Stomach smooth muscle (tissue), 2 donors: ENCODE results near the gene SLC33A1.
"Not testable (repeated sequence)": the region's sequence is repeated elsewhere in the genome, so short reads cannot be mapped to it uniquely, and the experiment has no call there.

Experiments used
- H3K27ac ChIP-seq: one replicate; pipeline ENCODE4 v1.7.0; 2013; ENCODE audit warnings: mild to moderate bottlenecking, low read length, inconsistent platforms
- H3K27me3 ChIP-seq, 2 donors: one replicate each; pipeline ENCODE4 v1.7.0; 2013; ENCODE audit warnings: low read length in 2 of 2; ENCODE audit not compliant: insufficient read depth in 2 of 2, control insufficient read depth in 1 of 2
- H3K36me3 ChIP-seq, 2 donors: one replicate each; pipeline ENCODE4 v1.7.0; 2013; ENCODE audit warnings: low read length in 2 of 2; ENCODE audit not compliant: control insufficient read depth in 2 of 2, insufficient read depth in 2 of 2
- H3K4me1 ChIP-seq: one replicate; pipeline ENCODE4 v1.7.0; 2013; ENCODE audit warnings: low read length; ENCODE audit not compliant: control insufficient read depth, insufficient read depth
- H3K4me3 ChIP-seq, 2 donors: one replicate each; pipeline ENCODE4 v1.7.0; 2013; ENCODE audit warnings: low read length in 2 of 2
- H3K9ac ChIP-seq, 2 donors: one replicate each; pipeline ENCODE4 v1.7.0; 2013; ENCODE audit warnings: low read length in 2 of 2, mild to moderate bottlenecking in 1 of 2
- H3K9me3 ChIP-seq, 2 donors: one replicate each; pipeline ENCODE4 v1.7.0; 2013; ENCODE audit warnings: low read length in 2 of 2; ENCODE audit not compliant: control insufficient read depth in 2 of 2
- donor health status: healthy.
- donor health status: Pancreatic carcinoma.

Gene SLC33A1

DNA sequence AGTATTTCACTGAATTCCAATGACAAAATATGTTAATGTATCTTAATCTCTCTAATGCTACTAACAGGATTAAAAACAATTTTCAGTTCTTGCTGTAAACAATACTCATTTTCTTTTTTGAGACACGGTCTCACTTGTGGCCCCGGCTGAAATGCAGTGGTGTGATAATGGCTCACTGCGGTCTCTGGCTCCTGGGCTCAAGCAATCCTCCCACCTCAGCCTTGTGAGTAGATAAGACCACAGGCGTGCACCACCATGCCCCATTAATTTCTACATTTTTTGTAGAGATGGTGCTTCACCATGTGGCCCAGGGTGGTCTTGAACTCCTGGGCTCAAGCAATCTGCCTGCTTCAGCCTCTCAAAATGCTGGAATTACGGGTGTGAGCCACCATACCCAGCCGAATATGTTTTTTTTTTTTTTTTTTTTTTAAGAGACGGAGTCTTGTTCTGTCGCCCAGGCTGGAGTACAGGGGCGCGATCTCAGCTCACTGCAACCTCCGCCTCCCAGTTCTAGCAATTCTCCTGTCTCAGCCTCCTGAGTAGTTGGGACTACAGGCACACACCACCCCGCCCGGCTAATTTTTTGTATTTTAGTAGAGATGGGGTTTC lies 25.6 kb downstream of the SLC33A1 start:
- not testable (repeated sequence) for H3K4me1 ChIP-seq, H3K9me3 ChIP-seq, H3K36me3 ChIP-seq, H3K9ac ChIP-seq, H3K27me3 ChIP-seq, H3K27ac ChIP-seq, H3K4me3 ChIP-seq

DNA sequence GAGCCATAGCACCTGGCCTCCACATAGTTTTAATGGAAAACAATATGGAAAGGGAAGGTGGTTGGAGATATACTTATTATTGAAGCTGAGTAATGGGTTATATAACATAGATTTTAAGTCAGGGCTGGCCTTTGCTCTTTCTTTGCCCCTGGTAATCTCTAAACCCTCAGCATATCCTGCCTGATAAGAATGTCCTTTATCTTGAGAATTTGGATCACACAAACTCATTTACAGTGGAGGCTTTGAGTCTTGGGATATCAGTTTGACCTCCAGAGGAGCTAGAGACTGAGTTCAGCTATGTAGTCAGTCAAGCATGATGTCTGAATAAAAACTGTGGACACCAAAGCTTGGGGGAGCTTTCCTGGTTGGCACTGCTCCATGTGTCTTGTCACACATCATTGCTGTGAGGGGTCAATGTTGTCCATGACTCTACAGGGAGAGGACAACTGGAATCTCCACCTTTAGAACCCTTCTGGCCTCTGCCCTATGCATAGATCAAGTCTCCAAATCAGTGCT lies 39.1 kb downstream of the SLC33A1 start:
- no peaks in the 10 kb centered on the region for H3K27me3 ChIP-seq
- no peak overlapping the region for H3K4me3 ChIP-seq
- H3K9ac ChIP-seq, result no peak overlapping the region
- H3K9me3 ChIP-seq, result no peaks in the 10 kb centered on the region
- H3K4me1 ChIP-seq, result no peaks in the 10 kb centered on the region
- H3K36me3 ChIP-seq, result no peaks in the 10 kb centered on the region
- H3K27ac ChIP-seq, result no peak overlapping the region

- H3K4me3 ChIP-seq, H3K27me3 ChIP-seq, H3K9ac ChIP-seq, H3K27ac ChIP-seq, H3K9me3 ChIP-seq, H3K36me3 ChIP-seq, H3K4me1 ChIP-seq: not testable (repeated sequence)
These were observed 41.0 kb downstream of the SLC33A1 start for GRCh38 chr3:155813224-155813623.

DNA sequence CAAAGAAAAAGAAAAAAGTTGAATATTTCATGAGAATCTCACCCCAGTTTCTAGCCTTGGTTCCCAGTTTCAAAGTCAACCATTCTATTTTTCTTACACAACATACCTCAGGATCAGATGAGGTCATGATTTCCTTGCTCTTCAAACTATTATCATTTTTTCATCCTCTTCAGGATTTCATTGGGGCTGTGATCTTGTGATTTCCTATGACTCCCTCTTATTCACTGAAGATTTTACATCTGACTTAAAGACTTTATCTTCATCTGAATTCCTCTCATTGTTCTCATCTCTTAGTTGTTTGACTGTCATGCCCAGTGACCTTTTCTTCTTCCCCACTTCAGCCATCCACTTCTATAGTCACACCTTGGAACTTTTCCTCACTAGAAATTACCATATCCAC lies 45.0 kb downstream of the SLC33A1 start:
- no peak overlapping the region for H3K4me3 ChIP-seq
- no peaks in the 10 kb centered on the region for H3K27me3 ChIP-seq
- H3K4me1 ChIP-seq, result peaks cover 10% of the 10 kb centered on the region
- H3K9me3 ChIP-seq, result no peaks in the 10 kb centered on the region
- no peaks in the 10 kb centered on the region for H3K36me3 ChIP-seq
- no peak overlapping the region for H3K27ac ChIP-seq
- no peak overlapping the region for H3K9ac ChIP-seq

- H3K27ac ChIP-seq, result no peak overlapping the region
- peaks cover 10% of the 10 kb centered on the region for H3K4me1 ChIP-seq
- H3K9ac ChIP-seq, result no peak overlapping the region
- no peak overlapping the region for H3K4me3 ChIP-seq
- no peaks in the 10 kb centered on the region for H3K27me3 ChIP-seq
- no peaks in the 10 kb centered on the region for H3K9me3 ChIP-seq
- H3K36me3 ChIP-seq, result no peaks in the 10 kb centered on the region
These were observed 46.4 kb downstream of the SLC33A1 start for GRCh38 chr3:155807823-155808222.

DNA sequence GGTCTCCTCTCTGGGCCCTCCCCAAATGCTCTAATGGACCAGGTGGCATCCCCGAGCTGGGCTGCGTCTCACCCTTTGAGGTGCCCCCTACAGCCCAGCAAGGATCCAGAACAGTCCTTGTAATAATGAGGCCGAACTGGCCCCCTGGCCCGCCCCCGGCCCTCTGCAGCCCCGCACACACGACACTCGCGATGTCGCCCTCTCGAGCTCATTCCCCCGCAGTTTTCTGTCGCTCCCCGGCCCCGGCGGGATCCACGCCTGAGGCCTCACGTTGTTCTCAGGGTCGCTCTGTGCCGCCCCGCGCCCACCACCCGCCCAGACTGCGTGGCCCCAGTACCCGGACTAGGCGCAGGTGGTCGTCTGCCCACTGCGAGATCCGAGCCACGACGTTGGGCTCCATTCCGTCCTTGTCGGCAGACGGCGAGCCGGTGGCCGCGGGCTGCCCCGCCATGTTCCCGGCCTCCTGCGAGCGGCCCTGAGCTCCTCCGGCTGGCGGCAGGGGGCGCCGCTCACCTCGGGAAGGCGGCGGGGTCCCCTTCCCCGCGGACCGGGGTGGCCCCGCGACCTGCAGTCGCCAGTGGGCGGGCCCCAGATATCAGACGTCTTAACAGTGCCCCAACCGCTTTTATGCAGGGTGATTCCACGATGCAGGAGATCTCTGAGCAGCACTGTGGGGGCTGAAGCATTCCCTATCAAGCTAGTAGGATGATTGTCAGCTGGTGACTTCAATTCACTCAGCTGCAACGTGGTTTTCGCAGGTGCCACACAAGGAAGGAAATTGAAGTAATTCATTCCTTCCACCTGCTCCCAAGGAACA lies 48.2 kb downstream of the SLC33A1 start, which contains the start of gene C3orf33:
TSS of gene C3orf33 (minus strand) at position 477 of the 817 bp plus-strand sequence. CDS start at position 451, 26 bp downstream.
- Histone ChIP-seq H3K9ac (peak within 1 kb of the TSS; percentile 85 to 86), H3K27me3 (no peaks in the 10 kb centered on the region), H3K4me1 (peaks cover 10% of the 10 kb centered on the region), H3K36me3 (no peaks in the 10 kb centered on the region), H3K27ac (peak within 1 kb of the TSS; percentile 78), H3K4me3 (peak within 1 kb of the TSS; percentile 87 to 88), H3K9me3 (no peaks in the 10 kb centered on the region)

DNA sequence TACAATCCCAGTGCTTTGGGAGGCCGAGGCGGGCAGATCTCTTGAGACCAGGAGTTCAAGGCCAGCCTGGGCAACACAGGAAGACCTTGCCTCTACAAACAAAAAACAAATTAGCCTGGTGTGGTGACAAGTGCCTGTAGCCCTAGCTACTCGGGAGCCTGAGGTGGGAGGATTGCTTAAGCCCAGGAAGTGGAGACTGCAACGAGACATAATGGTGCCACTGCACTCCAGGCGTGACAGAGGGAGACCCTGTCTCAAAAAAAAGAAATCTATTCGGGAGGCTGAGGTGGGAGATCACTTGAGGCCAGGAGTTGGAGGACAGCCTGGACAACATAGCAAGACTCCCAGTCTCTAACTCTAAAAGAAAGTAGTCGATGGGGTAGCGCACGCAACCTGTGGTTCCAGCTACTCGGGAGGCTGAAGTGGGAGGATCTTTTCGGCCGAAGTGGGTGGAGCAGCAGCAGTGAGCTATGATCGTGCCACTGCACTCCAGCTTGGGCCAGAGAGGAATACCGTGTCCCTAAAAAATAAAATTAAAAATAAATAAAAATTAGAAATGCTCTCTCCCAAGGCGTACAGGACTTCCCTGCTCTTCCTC lies 48.9 kb downstream of the SLC33A1 start:
- H3K4me1 ChIP-seq, result peaks cover 10% of the 10 kb centered on the region
- H3K36me3 ChIP-seq, result no peaks in the 10 kb centered on the region
- H3K9ac ChIP-seq, result peak overlapping the region; percentile 85 to 86
- peak overlapping the region; percentile 87 to 88 for H3K4me3 ChIP-seq
- H3K27me3 ChIP-seq, result no peaks in the 10 kb centered on the region
- peak overlapping the region; percentile 78 for H3K27ac ChIP-seq
- H3K9me3 ChIP-seq, result no peaks in the 10 kb centered on the region

GRCh38 chr3:155804323-155804722 lies 49.9 kb downstream of the SLC33A1 start:
- H3K4me1 ChIP-seq, result peaks cover 10% of the 10 kb centered on the region
- no peaks in the 10 kb centered on the region for H3K9me3 ChIP-seq
- no peak overlapping the region for H3K4me3 ChIP-seq
- H3K36me3 ChIP-seq, result no peaks in the 10 kb centered on the region
- H3K9ac ChIP-seq, result no peak overlapping the region
- no peaks in the 10 kb centered on the region for H3K27me3 ChIP-seq
- no peak overlapping the region for H3K27ac ChIP-seq

- Histone ChIP-seq H3K4me1 (no peaks in the 10 kb centered on the region), H3K9ac (no peak overlapping the region), H3K9me3 (no peaks in the 10 kb centered on the region), H3K4me3 (no peak overlapping the region), H3K36me3 (peaks cover 0 to 8% of the 10 kb centered on the region in 2 donors), H3K27me3 (no peaks in the 10 kb centered on the region), H3K27ac (no peak overlapping the region)
These were observed 61.7 kb downstream of the SLC33A1 start for GRCh38 chr3:155792532-155792931.

GRCh38 chr3:155791190-155791589 lies 63.0 kb downstream of the SLC33A1 start:
- Histone ChIP-seq H3K27me3 (no peaks in the 10 kb centered on the region), H3K4me1 (no peaks in the 10 kb centered on the region), H3K4me3 (no peak overlapping the region), H3K9me3 (no peaks in the 10 kb centered on the region), H3K36me3 (peaks cover 0 to 8% of the 10 kb centered on the region in 2 donors), H3K27ac (no peak overlapping the region), H3K9ac (no peak overlapping the region)
